Measurements from ENCODE around the gene SNX25.
"Not testable (repeated sequence)": the region's sequence is repeated elsewhere in the genome, so short reads cannot be mapped to it uniquely, and the experiment has no call there.

SNX25 gene

DNA sequence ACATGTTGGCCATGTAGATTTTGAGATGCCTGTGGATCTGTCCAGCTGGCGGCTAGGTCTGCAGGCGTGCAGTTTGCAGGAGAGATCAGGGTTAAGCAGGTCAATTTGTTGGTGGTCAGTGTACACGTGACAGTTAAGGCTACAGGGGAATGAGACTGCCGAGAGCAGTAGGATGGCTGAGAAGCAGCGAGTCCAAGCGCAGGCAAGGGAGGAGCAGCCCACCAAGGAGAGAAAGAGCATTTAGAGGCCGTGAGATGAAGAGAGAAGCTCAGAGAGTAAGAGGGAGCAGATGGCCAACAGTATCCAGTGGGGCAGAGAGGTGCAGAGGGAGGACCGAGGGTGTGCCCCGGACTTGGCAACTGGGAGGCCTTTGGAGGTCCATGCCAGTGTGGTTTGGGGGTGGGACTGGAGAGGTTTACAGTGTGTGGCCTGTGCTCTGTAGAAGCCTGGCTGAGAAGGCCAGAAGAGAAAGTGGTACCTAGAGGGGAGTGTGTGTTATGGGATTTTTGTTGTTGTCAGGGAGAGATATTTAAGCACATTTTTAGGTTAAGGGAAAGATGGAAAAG lies 18.4 kb downstream of the SNX25 start:
- no peak overlapping the region for H3K27ac ChIP-seq
- no peak for DNase-seq (ENCODE audit: low read depth, low spot score)

GRCh38 chr4:185229021-185229818 lies 19.8 kb downstream of the SNX25 start:
- H3K27ac ChIP-seq, result no peak overlapping the region
- no peak for DNase-seq (ENCODE audit: low read depth, low spot score)

GRCh38 chr4:185232370-185232769 lies 23.0 kb downstream of the SNX25 start:
- H3K27ac ChIP-seq, result no peak overlapping the region
- DNase-seq (ENCODE audit: low read depth, low spot score), result no peak

DNA sequence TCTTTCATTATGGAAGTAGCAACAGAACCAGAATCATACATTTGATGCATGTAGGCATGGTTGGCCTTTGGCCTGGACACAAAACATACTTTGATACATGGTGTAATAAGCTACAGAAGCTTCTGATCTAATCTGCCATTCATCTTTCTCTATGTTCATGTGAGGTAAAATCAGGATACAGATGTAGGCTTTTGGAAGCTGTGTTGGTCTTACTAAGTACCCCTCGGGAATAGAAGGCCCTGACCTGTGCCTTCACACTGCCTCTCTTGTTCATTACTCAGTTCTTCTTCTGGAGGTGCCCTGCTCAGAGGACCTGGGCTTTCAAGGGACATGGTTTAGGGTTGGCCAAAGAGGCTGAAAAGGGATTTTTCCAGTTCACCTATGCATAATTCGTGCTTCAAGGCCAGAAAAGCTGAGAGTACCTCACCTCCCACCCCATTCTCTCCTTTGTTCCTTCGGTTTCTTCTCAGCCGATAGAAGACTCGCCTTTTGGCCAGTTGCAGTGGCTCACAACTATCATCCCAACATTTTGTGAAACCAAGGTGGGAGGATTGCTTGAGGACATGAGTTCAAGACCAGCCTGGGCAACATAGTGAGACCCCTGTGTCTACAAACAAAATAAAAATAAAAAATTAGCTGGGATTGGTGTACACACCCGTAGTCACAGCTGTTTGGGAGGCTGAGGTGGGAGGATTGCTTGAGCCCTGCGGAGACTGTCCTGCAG lies 25.9 kb downstream of the SNX25 start:
- H3K27ac ChIP-seq, result no peak overlapping the region
- DNase-seq (ENCODE audit: low read depth, low spot score), result no peak

- DNase-seq (ENCODE audit: low read depth, low spot score), result no peak
- H3K27ac ChIP-seq, result no peak overlapping the region
These were observed 26.6 kb downstream of the SNX25 start for GRCh38 chr4:185235843-185236503.

DNA sequence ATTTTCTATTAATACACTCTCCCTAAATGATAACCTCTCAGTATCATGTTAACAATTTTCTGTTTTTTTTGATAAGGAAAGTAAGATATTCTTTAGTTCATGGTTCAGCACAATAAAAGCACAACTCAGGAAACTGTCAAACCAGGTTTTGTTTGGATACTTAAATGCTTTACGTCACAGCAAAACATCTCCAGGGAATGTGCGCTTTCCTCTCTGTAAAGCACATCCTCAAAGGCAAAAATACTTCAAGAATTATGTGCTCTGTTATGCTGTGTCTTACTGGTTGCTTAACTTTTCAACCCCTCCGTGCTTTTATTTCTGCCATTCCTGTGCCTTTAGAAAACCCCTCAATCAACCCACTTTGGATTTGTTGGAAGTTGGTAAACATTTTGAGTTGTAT lies 27.8 kb downstream of the SNX25 start:
- H3K27ac ChIP-seq, result no peak overlapping the region
- no peak for DNase-seq (ENCODE audit: low read depth, low spot score)

DNA sequence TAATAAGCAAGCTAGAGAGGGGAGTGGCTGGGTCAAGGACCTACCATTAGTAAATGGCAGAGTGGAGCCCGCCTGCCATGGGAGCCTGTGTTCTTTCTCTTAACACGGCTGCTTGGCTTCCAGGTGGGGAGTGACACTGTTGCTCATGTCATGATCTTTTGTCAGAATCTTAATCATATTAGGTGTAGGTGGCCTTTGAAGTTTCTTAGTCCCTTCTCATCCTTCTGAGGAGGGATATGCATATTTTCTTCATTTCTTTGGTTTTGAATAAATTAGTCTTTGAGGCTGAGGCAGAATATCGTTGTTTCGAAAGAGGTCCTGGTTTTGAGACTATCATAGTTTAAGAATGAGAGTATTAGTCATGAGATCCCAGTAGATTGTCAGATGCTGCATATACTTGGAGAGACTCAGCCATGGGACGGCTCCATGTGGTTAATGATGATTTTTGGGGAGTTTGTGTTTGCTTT lies 28.9 kb downstream of the SNX25 start:
- H3K27ac ChIP-seq, result no peak overlapping the region
- no peak for DNase-seq (ENCODE audit: low read depth, low spot score)

GRCh38 chr4:185238750-185239149 lies 29.4 kb downstream of the SNX25 start:
- H3K27ac ChIP-seq, result no peak overlapping the region
- DNase-seq (ENCODE audit: low read depth, low spot score), result no peak

DNA sequence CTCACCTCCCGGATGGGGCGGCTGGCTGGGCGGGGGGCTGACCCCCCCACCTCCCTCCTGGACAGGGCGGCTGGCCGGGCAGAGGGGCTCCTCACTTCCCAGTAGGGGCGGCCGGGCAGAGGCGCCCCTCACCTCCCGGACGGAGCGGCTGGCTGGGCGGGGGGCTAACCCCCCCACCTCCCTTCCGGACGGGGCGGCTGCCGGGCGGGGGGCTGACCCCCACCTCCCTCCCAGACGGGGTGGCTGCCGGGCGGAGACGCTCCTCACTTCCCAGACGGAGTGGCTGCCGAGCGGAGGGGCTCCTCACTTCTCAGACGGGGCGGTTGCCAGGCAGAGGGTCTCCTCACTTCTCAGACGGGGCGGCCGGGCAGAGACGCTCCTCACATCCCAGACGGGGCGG lies 31.1 kb downstream of the SNX25 start:
- not testable (repeated sequence) for H3K27ac ChIP-seq; DNase-seq (ENCODE audit: low read depth, low spot score)

DNA sequence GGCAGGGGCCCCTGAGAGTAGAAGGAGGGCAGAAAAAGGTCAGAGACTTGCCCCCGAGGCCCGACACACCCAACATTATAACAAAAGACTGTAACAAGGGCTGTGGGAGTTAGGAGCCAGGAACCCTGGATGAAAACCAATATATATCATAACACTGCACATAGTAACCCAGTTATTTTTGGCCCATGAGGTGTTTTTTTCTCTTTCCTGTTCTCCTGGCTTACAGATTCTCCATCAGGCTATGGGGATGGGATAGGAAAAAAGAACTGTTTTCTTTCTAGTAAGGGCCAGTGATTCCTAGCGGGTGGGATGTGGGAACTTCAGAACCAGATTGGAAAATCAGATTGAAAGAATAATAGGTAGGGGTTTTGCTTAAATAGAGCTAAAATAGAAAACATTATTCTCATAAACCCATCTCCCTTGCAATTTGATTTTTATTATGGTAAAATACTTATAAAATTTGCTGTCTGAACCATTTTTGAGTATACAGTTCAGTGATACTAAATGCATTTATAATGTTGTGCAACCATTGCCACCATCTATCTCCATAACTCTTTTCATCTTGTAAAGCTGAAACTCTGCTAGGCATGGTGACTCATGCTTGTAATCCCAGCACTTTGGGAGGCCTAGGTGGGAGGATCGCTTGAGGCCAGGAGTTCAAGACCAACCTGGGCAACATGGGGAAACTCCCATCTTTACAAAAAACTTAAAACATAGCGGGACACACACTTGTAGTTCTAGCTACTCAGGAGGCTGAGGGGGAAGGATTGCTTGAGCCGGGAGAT lies 33.5 kb downstream of the SNX25 start:
- H3K27ac ChIP-seq, result no peak overlapping the region
- DNase-seq (ENCODE audit: low read depth, low spot score), result no peak

DNA sequence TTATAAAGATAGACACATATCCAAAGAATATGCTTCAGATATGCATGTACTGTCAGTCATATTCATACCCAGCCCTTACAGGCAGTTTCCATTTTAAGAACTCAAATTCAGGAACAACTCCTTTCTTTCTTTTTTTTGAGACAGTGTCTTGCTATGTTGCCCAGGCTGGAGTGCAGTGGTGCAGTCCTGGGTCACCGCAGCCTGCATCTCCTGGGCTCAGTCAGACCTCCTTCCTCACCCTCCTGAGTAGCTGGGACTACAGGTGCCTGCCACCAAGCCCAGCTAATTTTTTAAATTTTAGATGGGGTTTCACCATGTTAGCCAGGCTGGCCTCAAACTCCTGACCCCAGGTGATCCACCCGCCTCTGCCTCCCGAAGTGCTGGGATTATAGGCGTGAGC lies 34.5 kb downstream of the SNX25 start:
- H3K27ac ChIP-seq, result no peak overlapping the region
- no peak for DNase-seq (ENCODE audit: low read depth, low spot score)

DNA sequence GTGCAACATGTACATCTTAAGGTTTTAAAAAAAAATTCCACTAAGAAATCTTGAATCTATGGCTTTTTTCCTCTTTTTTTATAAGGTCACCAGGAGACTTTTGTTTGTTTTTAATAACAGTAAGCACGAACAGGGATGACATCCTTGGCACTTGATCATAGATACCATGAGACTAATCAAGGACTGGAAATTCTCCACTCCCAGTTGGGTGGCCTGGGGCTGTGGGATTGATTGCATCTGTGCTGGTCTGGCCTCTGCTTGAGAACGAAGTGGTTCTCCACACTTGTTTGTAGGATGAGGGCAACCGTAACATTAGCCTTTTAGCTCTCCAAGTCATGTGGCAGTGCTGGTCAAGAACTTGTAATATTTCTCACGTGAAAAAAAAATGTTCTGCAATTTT lies 35.4 kb downstream of the SNX25 start:
- no peak overlapping the region for H3K27ac ChIP-seq
- DNase-seq (ENCODE audit: low read depth, low spot score), result no peak

DNA sequence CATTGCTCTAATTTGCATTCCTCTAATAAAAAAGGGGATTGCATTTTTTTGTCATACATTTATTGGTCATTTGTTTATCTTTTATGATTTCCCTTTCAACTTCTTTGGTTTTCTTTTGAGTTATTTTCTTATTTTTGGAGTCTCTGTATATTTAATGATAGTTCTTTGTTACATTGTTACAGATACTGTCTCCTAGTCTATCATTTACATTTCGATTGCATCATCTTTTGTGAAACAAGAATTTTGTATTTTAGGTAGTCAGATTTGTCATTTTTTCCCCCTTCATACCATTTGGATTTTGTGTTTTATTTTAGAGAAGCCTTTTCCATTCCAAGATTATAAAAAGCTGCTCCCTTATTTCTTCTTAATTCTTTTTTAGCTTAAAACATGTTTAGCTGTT lies 37.1 kb downstream of the SNX25 start:
- DNase-seq (ENCODE audit: low read depth, low spot score), result no peak
- H3K27ac ChIP-seq, result no peak overlapping the region

- no peak overlapping the region for H3K27ac ChIP-seq
- no peak for DNase-seq (ENCODE audit: low read depth, low spot score)
These were observed 37.8 kb downstream of the SNX25 start for GRCh38 chr4:185247151-185247550.

DNA sequence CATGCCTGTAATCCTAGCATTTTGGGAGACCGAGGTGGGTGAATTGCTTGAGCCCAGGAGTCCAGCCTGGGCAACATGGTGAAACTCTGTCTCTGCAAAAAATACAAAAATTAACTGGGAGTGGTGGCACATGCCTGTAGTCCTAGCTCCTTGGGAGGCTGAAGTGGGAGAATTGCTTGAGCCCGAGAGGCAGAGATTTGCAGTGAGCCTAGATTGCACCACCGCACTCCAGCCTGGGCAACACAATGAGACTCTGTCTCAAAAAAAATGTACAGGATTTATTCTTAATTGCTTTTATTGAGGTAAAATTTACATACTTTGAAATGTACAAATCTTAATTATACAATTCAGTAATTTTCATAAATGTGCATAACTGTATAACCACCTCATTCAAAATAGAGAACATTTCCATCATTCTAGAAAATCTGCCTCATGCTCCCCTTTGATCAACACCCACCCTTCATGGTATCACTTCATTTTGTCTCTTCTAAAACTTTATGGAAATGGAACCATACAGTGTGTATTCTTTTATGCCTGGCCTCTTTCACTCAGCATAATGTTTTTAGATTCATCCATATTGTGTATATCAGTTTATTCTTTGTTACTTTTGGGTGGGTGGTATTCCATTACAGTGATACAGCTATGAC lies 39.1 kb downstream of the SNX25 start:
- DNase-seq (ENCODE audit: low read depth, low spot score), result no peak
- H3K27ac ChIP-seq, result no peak overlapping the region

DNA sequence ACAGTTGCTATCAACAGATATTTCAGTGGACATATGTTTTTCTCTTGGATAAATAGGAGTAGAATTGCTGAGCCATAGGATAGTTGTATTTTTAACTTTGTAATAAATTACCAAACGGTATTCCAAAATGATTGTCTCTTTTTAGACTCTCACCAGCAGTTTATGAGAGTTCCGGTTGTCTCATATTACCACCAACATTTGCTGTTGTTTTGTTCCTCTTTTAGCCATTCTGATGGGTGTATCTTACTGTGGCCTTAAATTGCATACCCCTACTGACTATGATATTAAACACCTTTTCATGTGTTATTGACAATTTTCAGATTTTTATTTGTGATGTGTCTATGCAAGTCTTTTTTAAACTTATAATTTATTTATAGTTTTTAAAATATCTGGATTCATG lies 39.7 kb downstream of the SNX25 start:
- H3K27ac ChIP-seq, result no peak overlapping the region
- DNase-seq (ENCODE audit: low read depth, low spot score), result no peak

GRCh38 chr4:185254434-185254833 lies 45.0 kb downstream of the SNX25 start:
- H3K27ac ChIP-seq, result no peak overlapping the region
- DNase-seq (ENCODE audit: low read depth, low spot score), result no peak

- no peak for DNase-seq (ENCODE audit: low read depth, low spot score)
- no peak overlapping the region for H3K27ac ChIP-seq
These were observed 46.5 kb downstream of the SNX25 start for GRCh38 chr4:185255868-185256267.

DNA sequence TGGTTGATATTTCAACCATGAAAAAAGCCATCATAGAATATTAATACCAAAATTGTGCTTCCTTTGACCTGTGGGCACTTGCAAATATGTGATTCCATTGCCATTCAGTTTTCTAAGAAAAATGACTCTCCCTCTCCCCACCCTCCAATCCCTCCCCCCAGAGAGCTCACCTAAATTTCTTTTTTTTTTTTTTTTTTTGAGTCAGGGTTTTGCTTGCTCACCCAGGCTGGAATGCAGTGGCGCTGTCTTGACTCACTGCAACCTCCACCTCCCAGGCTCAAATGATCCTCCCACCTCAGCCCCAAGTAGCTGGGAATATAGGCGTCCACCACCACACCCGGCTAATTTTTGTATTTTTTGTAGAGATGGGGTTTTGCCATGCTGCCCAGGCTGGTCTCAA lies 47.0 kb downstream of the SNX25 start:
- no peak for DNase-seq (ENCODE audit: low read depth, low spot score)
- H3K27ac ChIP-seq, result peak overlapping the region; percentile 15

DNA sequence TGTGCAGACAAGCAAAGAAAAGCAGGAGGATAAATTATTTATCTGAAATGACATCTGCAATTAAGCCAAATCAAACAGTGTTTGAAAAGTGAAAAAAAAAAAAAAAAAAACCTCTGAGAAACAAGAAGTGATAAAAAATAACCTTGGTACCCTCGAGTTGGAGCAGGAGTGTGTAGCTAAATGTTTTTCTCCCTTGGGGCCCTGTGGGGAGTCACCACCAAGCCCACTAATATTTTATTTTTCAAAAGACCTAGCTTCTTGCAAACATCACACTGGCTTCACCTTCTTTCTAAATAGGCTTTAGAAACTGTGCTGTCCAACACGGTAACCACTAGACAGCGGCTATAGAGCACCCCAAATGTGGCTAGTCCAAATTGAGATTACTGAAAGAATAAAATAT lies 47.7 kb downstream of the SNX25 start:
- no peak for DNase-seq (ENCODE audit: low read depth, low spot score)
- H3K27ac ChIP-seq, result peak overlapping the region; percentile 15

Data from epithelial cell of prostate (primary cell).